Esophagus muscularis mucosa (tissue), 4 donors: Measurements from ENCODE around the gene MSMB. TPM values are rescaled to one million over a fixed set of nuclear protein-coding genes. Genes with fewer than 3 reads are reported as not detected.

Experiments
- DNase-seq: peaks from one replicate; pipeline ENCODE4 v3.0.0-alpha.2; 2017; ENCODE audit errors: extremely low spot score
- H3K27ac ChIP-seq, 4 donors: fragments of 200-600 bp; sonication (generic); replicated peaks in 1 of 4; 1 replicate in 3 of 4; 2 replicates in 1 of 4; pipeline ENCODE4 v1.5.1; 2016 to 2019; ENCODE audit warnings: mild to moderate bottlenecking in 1 of 4
- H3K27me3 ChIP-seq, 4 donors: fragments of 200-600 bp; sonication (generic); one replicate each; pipeline versions ENCODE4 v1.5.1 to v1.6.0; 2016 to 2019
- H3K36me3 ChIP-seq, 4 donors: fragments of 200-600 bp; sonication (generic); one replicate each; pipeline ENCODE4 v1.5.1; 2016 to 2019
- H3K4me1 ChIP-seq, 4 donors: fragments of 200-600 bp; sonication (generic); one replicate each; pipeline ENCODE4 v1.5.1; 2016 to 2019
- H3K4me3 ChIP-seq, 4 donors: fragments of 200-600 bp; sonication (generic); 1 replicate in 2 of 4; 2 replicates in 2 of 4; pipeline ENCODE4 v1.5.1; 2016 to 2019; ENCODE audit warnings: mild to moderate bottlenecking in 4 of 4, moderate library complexity in 1 of 4
- H3K9me3 ChIP-seq, 4 donors: fragments of 200-600 bp; sonication (generic); 1 replicate in 3 of 4; 2 replicates in 1 of 4; pipeline ENCODE4 v1.5.1; 2016 to 2019
- EP300 ChIP-seq: sonication (generic); formaldehyde crosslinking; IDR thresholded peaks from one replicate; pipeline ENCODE4 v1.6.1; 2017; ENCODE audit warnings: antibody characterized with exemption
- POLR2A ChIP-seq: fragments of 450-650 bp; IDR thresholded peaks from one replicate; pipeline ENCODE4 v1.6.1; 2017; ENCODE audit warnings: antibody characterized with exemption, moderate library complexity, mild to moderate bottlenecking, low read depth
- POLR2AphosphoS5 ChIP-seq, 2 donors: sonication (generic); formaldehyde crosslinking; IDR thresholded peaks; one replicate each; pipeline ENCODE4 v1.6.1; 2017; ENCODE audit warnings: antibody characterized with exemption in 2 of 2
- WGBS: methylation state at CpG from one replicate; pipeline ENCODE4 v1.1.5; 2018; 5-methylcytosine and 5-hydroxymethylcytosine counted together
- intact Hi-C: fragments of 100-400 bp; cut with DNase I; formaldehyde crosslinking; loops from one replicate; pipeline ENCODE4 v1.15.1; 2023
- total RNA-seq, 4 donors: library from RNA; depleted of rRNA; stranded (reverse); fragments of >200 nt; gene quantifications; one replicate each; pipeline versions ENCODE4 v1.1.0 to v1.2.1, GENCODE V29; 2016
- TF ChIP-seq, protein P1 (sequence below), 3 experiments: fragments of 200-600 bp in 2 of 3; fragments of 450-650 bp in 1 of 3; sonication (generic) in 2 of 3; IDR thresholded peaks; one replicate each; pipeline ENCODE4 v1.5.1; 2017 to 2019; ENCODE audit warnings: antibody characterized with exemption in 3 of 3, mild to moderate bottlenecking in 2 of 3, moderate library complexity in 1 of 3

The MSMB gene
- total RNA-seq, 4 donors from 2014 or later: not detected

DNA sequence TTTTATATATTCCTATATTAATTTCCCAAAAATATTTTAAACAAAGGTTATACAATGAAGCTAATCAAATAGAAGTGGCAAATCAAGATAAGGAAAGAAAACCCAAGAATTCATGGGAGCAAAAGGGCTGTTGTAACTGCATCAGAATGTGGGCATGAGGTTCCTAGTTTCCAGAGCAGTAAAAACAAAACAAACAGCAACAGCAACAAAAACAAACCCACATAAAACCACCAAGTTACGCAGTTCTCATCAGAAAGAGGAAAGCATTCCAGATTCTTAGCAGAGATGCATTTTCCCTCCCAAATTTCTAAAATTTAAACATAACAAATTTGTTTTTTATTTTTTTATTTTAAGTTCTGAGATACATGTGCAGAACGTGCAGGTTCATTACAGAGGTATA lies 34.8 kb upstream of the MSMB start:
- intact Hi-C loops: no loop called here
- DNase-seq: no peak

DNA sequence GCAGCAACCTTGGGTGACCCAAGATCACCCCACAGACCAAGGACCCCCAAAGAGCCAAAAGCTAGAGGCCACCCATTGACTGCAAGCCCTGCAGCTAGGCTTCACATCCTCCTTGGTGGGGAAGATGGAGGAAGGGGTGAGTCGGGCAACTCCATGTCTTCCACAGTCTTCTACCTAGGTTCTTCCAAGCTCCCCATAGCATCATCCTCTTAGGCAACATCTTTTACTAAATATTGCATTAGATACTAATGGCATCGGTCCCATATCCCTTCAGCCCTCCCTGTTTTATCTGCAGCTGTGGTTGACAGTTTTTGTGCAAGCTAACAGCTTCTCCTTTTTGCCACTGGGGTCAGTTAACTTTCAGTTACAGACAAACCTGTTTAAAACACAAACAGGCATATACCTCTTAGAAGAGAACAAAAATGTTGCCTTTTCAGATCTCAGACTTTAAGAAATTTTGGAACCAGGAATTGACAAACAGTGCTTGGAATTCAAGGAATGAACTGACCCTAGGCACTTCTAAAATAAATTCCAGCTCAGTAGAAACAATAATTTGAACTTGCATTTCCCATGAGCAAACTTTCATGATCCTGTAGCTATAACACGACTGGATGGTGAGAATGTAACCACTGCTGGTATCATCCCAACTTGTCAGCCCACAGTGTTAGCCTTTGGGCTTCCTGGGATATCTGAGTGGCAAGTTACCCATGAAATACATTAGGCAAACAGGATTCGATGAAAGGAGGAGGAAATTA lies 33.9 kb upstream of the MSMB start:
- Histone ChIP-seq H3K9me3 (no peaks in the 10 kb centered on the region), H3K4me3 (no peak overlapping the region), H3K27me3 (no peaks in the 10 kb centered on the region), H3K36me3 (no peaks in the 10 kb centered on the region), H3K27ac (no peak overlapping the region), H3K4me1 (no peaks in the 10 kb centered on the region)
- no peak for TF ChIP-seq POLR2A
- TF ChIP-seq, protein P1, sequence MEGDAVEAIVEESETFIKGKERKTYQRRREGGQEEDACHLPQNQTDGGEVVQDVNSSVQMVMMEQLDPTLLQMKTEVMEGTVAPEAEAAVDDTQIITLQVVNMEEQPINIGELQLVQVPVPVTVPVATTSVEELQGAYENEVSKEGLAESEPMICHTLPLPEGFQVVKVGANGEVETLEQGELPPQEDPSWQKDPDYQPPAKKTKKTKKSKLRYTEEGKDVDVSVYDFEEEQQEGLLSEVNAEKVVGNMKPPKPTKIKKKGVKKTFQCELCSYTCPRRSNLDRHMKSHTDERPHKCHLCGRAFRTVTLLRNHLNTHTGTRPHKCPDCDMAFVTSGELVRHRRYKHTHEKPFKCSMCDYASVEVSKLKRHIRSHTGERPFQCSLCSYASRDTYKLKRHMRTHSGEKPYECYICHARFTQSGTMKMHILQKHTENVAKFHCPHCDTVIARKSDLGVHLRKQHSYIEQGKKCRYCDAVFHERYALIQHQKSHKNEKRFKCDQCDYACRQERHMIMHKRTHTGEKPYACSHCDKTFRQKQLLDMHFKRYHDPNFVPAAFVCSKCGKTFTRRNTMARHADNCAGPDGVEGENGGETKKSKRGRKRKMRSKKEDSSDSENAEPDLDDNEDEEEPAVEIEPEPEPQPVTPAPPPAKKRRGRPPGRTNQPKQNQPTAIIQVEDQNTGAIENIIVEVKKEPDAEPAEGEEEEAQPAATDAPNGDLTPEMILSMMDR (IDR thresholded peaks at IDR 0.05): no peak
- TF ChIP-seq POLR2AphosphoS5 (IDR thresholded peaks at IDR 0.05): no peak
- 76% methylated on average over 4 of the region's 4 CpGs for WGBS
- DNase-seq: peak; percentile 79
- intact Hi-C loops: no loop called here

More for the DNA sequence above, 34.8 kb upstream of the MSMB start:
- 63% methylated on average over 2 of the region's 2 CpGs for WGBS
- H3K36me3 ChIP-seq: no peaks in the 10 kb centered on the region
- no peak for TF ChIP-seq POLR2A
- no peak for TF ChIP-seq EP300
- TF ChIP-seq POLR2AphosphoS5 (IDR thresholded peaks at IDR 0.05): no peak
- TF ChIP-seq, protein P1 (IDR thresholded peaks at IDR 0.05): no peak
- no peaks in the 10 kb centered on the region for H3K27me3 ChIP-seq
- H3K4me1 ChIP-seq: no peaks in the 10 kb centered on the region
- no peak overlapping the region for H3K4me3 ChIP-seq
- no peaks in the 10 kb centered on the region for H3K9me3 ChIP-seq
- H3K27ac ChIP-seq: no peak overlapping the region

DNA sequence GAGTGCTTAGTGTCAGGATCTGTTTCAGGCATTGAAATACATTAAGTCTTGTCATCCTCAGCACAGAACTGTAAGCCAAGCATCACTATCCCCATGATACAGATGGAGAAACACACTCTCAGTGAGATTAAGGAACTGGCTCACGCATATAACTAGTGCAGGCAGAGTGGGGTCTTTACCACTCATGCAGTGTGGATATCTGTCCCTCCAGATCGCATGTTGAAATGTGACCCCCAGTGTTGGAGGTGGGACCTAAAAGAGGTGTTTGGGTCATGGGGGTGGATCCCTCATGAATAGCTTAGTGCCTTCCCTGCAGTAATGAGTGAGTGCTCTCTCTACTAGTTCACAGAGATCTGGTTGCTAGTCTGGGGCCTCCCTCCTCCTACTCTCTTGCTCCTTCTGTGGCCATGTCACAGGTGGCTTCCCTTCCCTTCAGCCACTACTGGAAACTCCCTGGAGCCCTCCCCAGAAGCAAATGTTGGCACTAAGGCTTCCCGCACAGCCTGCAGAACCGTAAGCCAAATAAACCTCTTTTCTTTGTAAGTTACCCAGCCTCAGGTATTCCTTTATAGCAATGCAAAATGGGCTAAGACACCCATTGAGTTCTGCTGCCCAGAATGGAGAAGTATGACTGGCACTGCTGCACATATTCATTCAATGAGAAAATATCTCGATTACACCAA lies 31.8 kb upstream of the MSMB start:
- Histone ChIP-seq H3K4me1 (no peaks in the 10 kb centered on the region), H3K4me3 (no peak overlapping the region), H3K9me3 (no peaks in the 10 kb centered on the region), H3K36me3 (no peaks in the 10 kb centered on the region), H3K27me3 (no peaks in the 10 kb centered on the region), H3K27ac (no peak overlapping the region)
- peak; percentile 64 for DNase-seq
- 74% methylated on average over 5 of the region's 5 CpGs for WGBS
- intact Hi-C loops: no loop called here
- no peak for TF ChIP-seq EP300
- TF ChIP-seq POLR2A: no peak
- TF ChIP-seq, protein P1 (IDR thresholded peaks at IDR 0.05): no peak
- TF ChIP-seq POLR2AphosphoS5 (IDR thresholded peaks at IDR 0.05): no peak

DNA sequence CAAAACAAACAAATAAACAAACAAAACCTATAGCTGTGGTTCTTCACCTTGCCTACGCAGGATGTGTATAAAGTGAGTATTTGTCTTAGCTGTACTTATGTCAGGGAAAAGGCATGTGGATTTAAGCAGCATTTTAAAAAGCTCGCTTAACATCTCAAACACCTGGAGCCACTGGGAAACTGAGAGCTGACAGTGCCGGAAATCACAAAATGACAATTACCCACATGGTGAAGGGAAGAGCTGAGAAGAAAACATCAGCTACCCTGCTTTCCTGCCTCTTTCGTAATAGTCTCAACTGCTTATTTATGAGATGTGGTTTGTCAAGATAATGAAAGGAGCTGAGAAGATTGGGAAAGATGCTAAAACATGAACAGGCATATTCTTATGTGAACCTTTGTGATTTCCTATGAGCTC lies 31.1 kb upstream of the MSMB start:
- intact Hi-C loops: no loop called here
- Histone ChIP-seq H3K27me3 (no peaks in the 10 kb centered on the region), H3K4me3 (no peak overlapping the region), H3K36me3 (no peaks in the 10 kb centered on the region), H3K9me3 (no peaks in the 10 kb centered on the region), H3K27ac (no peak overlapping the region), H3K4me1 (no peaks in the 10 kb centered on the region)
- WGBS: 64% methylated on average over 4 of the region's 4 CpGs
- TF ChIP-seq POLR2A: no peak
- no peak for TF ChIP-seq POLR2AphosphoS5 (IDR thresholded peaks at IDR 0.05)
- TF ChIP-seq EP300: no peak
- TF ChIP-seq, protein P1 (IDR thresholded peaks at IDR 0.05): no peak
- DNase-seq: peak; percentile 53
